ENCODE results near the gene GSAP. TPM values are rescaled to one million over a fixed set of nuclear protein-coding genes. Genes with fewer than 3 reads are reported as not detected.

The GSAP gene
- total RNA-seq, 1 experiment from 2014 or later = 2.0 TPM

- TF ChIP-seq ZNF532 (CRISPR knock-in tag; IDR thresholded peaks at IDR 0.05; ENCODE audit: borderline replicate concordance) (no peak), AR (CRISPR knock-in tag; IDR thresholded peaks at IDR 0.05) (no peak), MAX (CRISPR knock-in tag; IDR thresholded peaks at IDR 0.05) (no peak), TEAD1 (CRISPR knock-in tag; IDR thresholded peaks at IDR 0.05) (no peak), FOXP4 (CRISPR knock-in tag; IDR thresholded peaks at IDR 0.05) (no peak), ZNF121 (CRISPR knock-in tag; IDR thresholded peaks at IDR 0.05) (no peak)
Observed at GRCh38 chr7:77331938-77332695, 84.0 kb downstream of the GSAP start (continued).

GRCh38 chr7:77330169-77330882, 85.8 kb downstream of the GSAP start:
- POLR2A ChIA-PET = no interaction called here

GRCh38 chr7:77329466-77330168, 86.5 kb downstream of the GSAP start:
- no peak for TF ChIP-seq ARID4B (CRISPR knock-in tag; IDR thresholded peaks at IDR 0.05; ENCODE audit: borderline replicate concordance)
- TF ChIP-seq ZMAT4 (CRISPR knock-in tag; IDR thresholded peaks at IDR 0.05) = no peak
- no peak for TF ChIP-seq ZNF396 (CRISPR knock-in tag; IDR thresholded peaks at IDR 0.05; ENCODE audit: borderline replicate concordance)
- TF ChIP-seq NR3C1 (CRISPR knock-in tag; conservative IDR thresholded peaks at IDR 0.05; ENCODE audit: low read depth) = no peak
- TF ChIP-seq TCF7 (CRISPR knock-in tag; IDR thresholded peaks at IDR 0.05; ENCODE audit: low read depth) = no peak
- Mint-ChIP-seq H3K4me3 (no peak overlapping the region), H3K27me3 (ENCODE audit: low read depth) (no peaks in the 10 kb centered on the region), H3K27ac (no peak overlapping the region), H3K36me3 (no peaks in the 10 kb centered on the region), H3K9me3 (no peaks in the 10 kb centered on the region), H3K4me1 (peaks cover 11% of the 10 kb centered on the region)
- ATAC-seq (no peak), DNase-seq (ENCODE audit: low spot score) (no peak)
- CTCF ChIA-PET = interaction anchor here (1.1 to 1.2 kb wide), 2 partner anchors 83 to 322 kb away, joined by 3 to 5 read pairs; no protein-coding TSS in a partner anchor
- POLR2A ChIA-PET = no interaction called here

More at GRCh38 chr7:77330169-77330882, 85.8 kb downstream of the GSAP start:
- H3K9me3 Mint-ChIP-seq = no peaks in the 10 kb centered on the region
- H3K27ac Mint-ChIP-seq = no peak overlapping the region
- H3K4me1 Mint-ChIP-seq = peaks cover 11% of the 10 kb centered on the region
- CTCF ChIA-PET = interaction anchor here (0.9 kb wide), 1 partner anchor 208 kb away, joined by 3 read pairs; the partner anchor contains the start of gene CCDC146
- DNase-seq (ENCODE audit: low spot score) (no peak), ATAC-seq (no peak)
- no peaks in the 10 kb centered on the region for H3K36me3 Mint-ChIP-seq
- H3K4me3 Mint-ChIP-seq = no peak overlapping the region
- no peaks in the 10 kb centered on the region for H3K27me3 Mint-ChIP-seq (ENCODE audit: low read depth)
- TF ChIP-seq CDX4 (CRISPR knock-in tag; IDR thresholded peaks at IDR 0.05; ENCODE audit: borderline replicate concordance) (no peak), FOXP1 (CRISPR knock-in tag; IDR thresholded peaks at IDR 0.05; ENCODE audit: borderline replicate concordance) (no peak)
